Embryonic facial prominence (tissue), 1 donor: Measurements from ENCODE around the gene GORASP2.

Experiments
- DNase-seq: peaks from one replicate; pipeline ENCODE4 v3.0.0-alpha.2; 2016; ENCODE audit errors: extremely low spot score

The GORASP2 gene

DNA sequence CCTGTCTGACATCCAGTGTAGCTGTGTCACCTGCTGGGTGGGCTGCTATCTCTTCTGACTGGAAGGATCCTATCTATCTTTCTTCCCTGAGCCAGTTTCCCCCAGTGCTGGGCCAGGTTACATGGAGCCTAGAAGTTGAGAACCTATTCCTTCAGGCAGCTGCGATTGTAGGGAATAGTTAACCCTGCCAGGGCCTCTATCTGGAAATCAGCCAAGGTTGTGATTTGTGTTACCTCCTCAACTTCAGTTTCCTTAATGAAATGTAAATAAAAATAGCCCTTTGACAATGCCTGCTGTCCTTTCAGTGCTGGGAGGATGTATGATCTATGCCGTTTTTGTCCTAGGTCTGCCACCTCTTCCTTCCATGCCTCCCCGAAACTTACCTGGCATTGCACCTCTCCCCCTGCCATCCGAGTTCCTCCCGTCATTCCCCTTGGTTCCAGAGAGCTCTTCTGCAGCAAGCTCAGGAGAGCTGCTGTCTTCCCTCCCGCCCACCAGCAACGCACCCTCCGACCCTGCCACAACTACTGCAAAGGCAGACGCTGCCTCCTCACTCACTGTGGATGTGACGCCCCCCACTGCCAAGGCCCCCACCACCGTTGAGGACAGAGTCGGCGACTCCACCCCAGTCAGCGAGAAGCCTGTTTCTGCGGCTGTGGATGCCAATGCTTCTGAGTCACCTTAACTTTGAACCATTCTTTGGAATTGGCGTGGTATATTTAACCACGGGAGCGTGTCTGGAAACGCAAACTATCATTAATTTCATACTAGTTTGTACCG, 36.6 kb downstream of the GORASP2 start:
- DNase-seq: no peak

DNA sequence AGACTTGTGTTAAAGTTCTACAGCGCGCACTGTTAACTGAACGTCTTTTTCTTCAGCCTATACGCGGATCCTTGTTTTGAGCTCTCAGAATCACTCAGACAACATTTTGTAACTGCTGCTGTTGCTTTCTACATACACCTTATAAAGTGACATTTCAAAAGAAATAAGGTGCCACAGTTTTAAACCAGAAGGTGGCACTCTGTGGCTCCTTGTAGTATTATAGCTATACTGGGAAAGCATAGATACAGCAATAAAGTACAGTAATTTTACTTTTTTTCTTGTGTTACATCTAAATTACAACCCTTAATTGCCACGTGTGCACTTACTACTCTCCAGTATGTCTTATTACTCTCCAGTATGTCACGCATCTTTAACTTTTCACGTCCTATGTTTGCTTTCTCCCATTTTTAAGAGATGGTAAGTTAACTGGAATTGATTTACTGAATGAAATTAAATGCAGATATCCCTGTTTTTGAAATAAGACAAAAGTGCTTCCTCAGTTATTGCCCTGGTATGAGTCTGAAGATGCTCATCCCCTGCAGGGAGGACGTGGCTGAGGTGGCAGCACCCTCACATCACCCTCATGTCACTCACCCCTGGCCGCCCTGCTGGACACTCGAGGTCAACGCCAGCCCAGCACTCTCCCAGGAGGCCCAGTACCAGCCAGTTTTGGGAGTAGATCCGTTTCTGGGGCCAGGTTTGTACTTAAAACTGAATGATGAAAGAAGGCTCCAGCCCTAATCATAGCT, 37.8 kb downstream of the GORASP2 start:
- no peak for DNase-seq

DNA sequence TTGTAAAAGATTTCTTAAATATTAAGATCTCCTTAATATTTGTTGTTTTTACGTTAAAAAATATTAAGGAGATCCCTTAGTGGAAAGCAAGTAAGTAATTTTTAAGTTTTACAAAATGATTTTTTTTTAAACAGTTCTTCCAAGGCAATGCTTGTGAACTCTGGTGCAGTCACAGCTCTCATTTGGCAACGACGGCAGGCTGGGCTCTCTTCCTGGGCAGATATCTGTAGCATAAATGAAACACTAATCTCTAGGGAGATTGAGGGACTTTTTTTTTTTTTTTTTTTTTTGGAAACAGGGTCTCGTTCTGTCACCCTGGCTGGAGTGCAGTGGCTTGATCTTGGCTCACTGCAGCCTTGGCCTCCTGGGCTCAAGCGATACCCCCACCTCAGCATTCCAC, 38.5 kb downstream of the GORASP2 start:
- DNase-seq: no peak

DNA sequence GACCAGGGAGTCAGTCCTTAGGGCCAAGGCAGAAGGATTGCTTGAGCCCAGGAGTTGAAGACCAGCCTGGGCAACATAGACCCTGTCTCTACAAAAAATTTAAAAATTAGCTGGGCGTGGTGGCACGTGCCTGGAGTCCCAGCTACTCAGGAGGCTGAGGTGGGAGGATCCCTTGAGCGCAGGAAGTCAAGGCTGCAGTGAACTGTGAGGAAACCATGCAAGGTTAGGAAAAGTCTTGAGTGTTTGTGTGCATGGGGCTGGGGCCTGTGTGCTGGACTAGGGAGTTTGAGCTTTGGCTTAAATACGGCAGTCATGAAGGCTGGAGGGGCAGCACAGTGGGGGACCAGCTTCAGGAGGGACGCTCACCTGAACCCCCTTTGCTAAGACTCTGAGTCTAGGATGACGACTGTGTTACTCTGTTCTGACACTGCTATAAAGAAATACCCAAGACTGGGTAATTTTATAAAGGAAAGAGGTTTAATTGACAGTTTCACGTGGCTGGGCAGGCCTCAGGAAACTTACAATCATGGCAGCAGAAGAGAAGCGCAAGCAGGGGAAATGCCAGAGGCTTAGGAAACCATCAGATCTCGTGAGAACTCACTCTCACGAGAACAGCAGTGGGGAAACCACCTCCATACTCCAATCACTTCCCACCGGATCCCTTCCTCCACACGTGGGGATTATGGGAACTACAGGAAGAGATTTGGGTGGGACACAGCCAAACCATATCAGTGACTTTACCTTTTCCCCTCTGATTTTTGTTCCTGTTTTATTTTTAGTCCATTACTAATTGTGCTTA, 39.4 kb downstream of the GORASP2 start:
- no peak for DNase-seq

DNA sequence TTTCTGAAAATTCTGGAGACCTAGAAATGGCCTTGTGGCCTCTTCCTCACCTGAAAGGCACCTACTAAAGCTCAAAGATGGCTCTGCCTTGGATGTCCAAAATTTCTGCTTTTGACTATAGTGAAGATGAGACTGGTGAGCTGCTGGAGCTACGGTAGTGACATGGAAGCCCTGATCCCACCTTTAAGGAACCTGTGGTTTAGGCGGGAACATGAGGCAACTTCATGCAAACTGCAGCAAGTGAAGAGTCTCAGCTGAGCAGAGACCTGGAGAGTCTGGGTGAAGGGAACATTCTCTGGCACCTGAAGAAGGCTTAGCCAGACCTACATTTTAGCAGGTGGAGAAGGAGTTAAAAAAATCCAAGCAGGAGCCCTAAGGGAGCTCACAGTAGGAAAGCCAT, 40.0 kb downstream of the GORASP2 start:
- DNase-seq: no peak

DNA sequence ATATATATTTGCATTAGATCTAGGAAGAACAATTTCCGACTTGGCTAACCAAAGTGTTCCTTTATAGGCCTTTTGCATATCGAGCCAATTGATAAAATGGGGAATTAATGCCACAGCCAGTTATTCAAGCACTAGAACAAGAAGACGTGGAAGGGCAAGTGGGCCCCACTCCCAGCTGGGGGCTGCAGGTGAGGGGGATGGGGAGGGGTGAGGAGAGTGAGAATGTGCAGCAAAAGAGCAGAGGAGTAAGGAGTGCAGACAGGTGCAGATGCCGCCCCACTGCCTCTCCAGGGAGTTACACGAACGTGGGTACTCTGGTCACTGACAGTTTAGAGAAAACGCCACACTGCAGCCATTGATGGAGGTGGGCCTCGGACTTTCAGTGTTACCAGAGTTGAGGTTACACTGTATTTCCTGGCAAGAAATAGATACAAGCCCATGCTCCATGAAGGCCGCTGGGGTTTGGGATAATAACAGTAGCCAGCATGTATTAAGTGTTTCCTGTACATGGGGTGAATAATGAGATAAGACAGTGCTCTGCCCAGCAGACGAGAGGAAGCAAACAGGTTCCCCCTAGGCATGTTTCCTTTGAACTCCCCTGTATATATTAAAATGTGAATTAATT, 40.9 kb downstream of the GORASP2 start:
- no peak for DNase-seq

DNA sequence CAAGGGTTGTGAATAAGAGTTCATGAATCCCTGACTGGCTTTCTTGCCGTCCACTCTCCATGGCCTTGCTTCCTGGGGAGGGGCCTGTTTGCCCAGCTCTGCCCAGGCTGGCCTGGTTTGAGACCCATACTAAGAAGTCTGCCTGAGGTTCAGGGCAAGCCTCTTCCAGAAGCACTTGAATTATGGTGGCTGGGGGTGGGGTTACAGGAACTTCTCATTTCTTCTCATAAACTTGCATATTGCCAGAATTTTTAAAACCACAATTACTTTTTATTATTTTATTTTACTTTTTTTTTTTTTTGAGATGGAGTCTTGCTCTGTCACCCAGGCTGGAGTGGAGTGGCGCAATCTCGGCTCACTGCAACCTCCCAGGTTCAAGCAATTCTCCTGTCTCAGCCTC, 42.0 kb downstream of the GORASP2 start:
- DNase-seq: no peak

DNA sequence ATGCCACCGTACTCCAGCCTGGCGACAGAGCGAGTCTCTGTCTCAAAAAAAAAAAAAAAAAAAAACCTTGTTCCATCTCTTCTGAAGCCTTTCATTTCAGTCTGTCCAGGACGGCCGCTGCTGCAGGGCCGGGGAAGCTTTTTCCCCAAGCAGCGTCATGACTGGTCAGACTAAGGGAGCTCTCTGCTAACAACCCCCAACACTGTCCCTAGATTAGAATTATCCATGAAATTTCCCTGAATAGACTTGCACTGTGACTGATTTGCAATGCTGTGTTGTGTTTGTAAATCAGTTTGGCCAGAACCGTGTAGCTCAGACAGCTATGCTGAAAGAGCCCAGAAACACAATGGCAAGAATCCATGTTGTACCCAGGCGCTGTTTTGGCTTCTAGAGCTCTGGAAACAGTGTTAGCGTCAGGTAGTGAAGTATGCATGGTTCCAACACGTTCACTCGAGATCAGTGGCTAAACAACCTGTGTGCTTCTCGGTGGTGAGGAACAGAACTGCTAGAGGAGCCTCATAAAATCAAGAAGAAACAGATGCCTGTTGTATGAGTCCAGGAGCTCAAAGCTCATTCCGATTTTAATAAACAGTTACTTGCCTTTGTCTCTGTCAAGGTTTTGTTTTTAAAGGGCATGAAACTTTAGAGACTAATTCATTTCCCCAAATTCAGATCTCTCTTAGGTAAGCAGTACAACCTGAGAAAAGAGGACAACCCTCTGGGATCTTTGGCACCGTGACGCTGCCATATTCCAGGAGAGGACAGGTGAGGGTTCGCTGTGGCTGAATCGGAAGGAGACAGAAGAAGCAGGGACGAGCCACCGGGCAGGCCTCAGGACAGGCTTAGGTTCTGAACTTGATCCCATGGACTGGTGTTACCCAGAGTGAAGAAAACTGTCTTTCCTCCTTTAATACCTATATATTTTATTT, 43.5 kb downstream of the GORASP2 start:
- no peak for DNase-seq

DNA sequence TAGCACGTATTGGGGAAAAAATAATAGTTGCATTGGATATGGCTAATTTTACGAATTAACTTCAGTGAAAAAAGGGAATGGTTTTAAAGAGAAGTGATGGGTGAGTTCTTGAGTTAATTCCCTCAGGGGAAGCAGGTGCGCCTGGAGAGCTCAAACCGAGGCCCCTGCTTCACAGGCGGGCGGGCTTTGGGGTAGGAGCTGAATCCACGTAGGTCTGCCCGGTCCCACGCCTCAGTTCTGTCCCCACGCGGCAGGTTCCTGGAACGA, 44.1 kb downstream of the GORASP2 start:
- no peak for DNase-seq

DNA sequence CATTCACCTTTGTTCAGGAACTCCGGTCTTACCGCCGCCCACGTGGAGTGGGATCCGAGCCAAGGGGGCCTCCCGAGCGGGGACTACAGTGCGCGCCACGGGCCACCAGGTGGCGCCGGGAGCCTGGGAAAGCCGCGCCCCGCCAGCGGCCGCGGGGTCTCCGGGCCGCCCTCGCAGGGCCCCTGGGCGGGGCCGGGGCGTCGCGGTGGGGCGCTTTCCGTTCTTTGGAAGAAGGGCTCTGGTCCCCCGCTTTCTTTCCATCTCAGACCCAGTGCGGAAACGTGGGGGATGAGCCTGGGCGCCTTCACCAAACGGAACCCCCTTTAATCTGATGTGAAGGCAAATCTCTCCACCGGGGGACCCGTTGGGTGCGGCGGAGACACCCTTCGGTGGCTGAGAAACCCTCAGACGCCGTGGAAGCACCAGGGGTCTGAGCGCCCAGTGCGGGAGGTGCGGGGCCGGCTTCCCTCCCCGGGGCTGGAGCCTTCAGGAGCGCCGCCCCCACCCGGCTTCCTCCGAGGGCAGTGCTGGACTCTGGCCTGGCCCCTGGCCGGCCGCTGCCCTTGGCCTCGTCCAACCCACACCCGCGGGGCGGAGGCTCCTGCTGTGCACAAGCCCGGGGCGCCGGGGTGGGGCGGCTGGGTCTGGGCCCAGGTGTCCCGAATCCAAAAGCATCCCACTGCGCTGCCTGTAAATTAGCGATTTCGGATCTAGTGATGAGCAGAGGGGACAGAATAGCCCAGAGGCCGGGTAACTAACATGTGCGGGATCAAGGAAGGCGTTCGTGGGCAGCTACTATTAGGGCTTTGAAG, 44.6 kb downstream of the GORASP2 start:
- DNase-seq: peak; percentile 50

DNA sequence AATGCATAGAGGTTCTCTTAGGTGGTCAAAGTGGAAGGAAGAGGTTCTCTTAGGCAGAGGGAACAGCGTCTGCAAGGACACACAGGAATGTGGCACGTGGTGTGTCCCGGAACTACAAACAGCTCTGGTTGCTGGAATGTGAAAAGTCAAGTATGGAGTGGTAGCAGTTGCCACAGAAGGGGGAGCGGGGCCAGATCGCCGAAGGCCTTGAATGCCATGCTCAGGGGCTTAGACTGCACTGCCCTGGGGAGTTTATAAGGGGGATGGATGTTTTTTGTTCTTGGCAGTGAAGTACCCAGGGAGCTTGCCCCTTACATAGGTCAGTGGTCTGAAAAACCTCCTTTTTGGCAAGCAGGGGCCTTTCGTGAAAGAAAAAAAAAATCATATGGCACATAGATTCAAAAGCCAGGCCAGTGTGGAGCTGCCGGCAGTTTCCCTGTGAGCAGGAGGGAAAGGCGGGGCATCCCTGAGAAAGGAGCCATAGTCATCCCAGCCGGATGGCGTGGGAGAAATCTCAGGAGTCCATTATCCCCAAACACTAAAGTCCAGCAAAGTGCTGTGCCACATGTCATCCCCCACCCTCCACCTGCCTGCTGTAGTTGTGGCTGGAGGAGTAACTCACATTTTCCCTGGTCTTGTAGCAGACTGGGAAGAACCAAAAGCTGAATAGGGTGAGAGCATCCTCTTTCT, 45.4 kb downstream of the GORASP2 start:
- DNase-seq: no peak

DNA sequence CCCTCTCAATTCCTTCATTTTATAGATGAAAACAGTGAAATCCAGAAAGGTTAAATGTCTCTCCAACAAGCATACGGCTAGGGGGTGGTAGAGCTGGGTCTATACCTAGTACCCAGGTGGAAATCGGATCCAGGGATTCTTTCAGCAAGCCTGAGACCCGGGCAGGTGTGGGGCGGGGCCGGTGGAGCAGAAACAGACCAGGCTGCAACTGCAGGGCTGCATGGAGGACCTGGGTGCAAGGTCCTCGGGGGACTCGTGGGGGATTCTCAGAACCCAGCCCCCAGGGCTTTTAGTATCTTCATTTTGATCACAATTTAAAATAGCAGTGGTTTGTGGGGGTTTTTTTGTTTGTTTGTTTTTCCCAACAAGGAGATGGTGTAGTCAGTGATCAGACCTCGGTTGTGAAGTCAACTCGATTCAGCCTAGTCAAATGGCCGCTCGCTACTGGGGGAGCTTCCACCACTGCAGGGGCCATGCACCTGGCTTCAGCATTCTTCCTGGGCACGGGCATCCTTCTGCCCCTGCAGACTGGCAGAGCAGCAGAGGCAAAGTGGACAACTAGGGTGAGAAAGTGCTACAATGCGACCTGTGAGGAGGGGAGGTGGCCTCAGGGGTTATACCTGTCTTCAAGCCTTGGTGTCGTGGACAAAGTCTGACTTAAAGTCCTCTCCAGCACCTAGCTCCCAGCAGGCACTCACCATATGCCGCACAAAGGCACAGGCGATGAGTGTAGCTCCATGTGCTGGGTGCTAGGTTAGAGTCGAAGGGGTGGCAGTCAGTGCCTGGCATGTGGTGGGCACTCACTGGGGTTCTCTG, 46.3 kb downstream of the GORASP2 start:
- no peak for DNase-seq

DNA sequence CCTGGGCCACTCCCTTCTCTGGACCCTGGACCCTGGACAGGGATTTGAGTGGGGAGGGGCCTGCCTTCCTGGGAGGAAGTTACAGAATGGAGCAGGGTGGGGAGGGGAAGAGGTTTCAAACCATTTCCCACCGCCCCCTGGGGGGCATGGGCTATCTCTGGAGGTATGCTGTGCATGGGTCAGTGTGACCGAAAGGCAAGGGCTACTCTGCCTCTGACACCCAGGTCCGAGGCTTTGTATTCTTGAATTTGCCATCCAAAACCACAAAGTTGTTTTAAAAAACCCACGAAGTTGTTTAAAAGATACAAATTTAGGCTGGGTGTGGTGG, 46.9 kb downstream of the GORASP2 start:
- DNase-seq: no peak

DNA sequence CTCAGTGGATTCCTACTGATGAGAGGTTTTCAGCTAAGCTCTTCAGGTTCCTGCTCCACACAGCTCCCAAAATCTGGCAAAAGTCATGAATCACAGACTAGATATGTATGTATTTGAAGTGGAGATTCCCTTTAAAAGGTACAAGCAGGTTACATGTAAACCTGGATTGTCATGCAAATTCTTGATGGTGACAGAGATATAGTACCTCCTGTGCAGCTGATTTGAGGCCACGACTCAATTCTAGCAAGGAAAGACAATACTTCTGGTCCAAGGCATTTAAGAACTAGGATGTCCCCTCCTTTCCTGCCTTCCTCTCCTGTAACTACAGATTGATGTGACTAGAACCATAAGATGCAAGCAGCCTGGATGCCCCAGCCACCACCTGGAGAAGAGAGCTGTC, 55.0 kb downstream of the GORASP2 start:
- DNase-seq: no peak

DNA sequence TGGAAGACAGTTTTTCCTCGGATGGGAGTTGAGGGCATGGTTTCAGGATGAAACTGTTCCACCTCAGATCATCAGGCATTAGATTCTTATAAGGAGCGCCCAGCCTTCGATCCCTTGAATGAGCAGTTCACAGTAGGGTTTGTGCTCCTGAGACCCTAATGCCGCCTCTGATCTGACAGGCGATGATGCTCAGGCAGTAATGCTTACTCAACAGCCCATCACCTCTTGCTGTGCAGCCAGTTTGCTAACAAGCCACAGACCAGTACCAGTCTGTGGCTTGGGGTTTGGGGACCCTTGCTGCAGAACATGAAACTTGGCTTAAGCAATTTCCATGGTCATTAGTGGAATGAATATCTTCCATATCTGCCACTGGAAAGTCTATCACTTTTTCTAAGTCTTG, 56.4 kb downstream of the GORASP2 start:
- no peak for DNase-seq

DNA sequence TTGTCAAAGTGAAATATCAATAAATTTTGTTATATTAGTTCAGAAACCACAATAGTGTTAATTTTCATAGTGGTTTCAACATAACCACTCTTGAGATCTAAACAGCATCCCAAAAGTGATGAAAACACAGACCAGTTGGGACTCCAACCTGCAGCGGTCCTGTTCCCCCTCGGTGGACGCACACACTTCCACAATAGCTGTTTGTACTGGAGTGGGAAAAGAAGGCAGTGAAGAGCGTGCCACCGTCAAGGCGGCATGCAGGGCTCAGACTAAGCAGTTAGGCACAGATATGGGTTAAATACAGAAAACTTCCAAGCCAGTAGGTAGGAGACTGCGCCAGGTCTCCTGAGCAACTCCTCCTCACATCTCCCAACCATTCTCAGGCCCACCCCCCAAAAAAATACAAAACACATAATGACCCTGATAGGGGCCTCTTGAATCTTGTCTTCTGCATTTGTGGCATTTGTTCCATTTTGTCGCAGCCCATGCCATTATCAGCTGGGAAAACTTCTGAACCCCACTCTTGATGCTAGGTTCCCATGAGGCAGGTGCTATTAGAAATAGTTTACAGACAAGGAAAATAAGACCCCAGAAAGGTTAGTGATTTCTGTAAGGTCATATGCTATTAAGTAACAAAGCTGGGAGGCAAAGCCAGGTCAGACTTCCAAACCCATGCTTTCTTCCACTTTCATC, 57.7 kb downstream of the GORASP2 start:
- DNase-seq: no peak

DNA sequence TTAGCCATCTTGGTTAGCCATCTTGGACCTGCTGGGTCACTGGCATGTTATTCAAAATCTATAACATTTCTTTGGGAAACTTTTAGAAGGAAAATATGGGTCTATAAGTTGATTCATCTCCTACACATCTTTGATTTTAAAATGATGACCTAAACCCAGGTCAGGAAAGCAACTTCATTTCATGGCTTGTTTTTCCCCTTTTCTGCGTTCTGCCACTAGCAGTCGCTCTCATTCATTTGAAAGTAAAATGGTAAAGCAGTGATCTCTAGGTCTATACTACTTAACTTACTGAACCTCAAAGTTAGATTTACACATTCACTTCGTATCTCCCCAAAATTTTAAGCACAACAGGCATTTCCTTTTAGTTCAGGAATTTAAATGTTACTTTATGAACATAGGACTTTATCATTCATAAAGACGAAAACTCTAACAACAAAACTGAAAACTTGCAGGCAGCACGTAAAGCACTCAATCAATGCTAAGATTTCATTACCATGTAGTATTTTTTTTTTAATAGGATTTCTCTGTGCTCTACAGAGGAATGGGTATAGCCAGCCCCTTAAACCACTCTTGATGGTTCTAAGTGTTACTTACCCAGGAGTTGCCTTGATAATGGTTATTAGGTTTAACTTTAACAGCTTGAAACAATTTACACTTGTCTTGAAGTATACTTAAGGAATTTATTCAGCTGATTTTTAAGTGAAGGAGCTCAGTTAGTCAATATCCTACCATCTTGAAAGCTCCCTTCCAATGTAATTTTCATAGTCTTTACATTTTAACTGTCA, 62.5 kb downstream of the GORASP2 start:
- DNase-seq: no peak

DNA sequence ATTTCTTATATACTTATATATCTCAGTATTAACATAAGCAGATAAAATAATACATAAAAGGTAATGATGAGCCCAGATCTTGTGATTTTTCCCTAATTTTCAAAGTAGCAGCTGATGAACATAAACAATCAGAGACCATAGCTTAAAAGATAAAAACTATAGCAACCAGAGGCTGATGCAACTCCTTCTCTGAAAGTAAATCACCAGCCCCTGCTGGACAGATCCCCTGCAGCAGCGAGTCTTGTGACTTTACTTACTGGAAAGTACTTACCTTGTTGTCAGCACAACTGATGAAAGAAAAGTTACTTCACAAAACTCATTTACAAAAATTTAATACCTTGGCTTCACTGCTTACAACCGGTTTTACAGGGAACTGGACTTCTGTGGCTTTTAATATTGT, 67.3 kb downstream of the GORASP2 start:
- no peak for DNase-seq
